Measurements from ENCODE around the gene NEK7. TPM values are rescaled to one million over a fixed set of nuclear protein-coding genes. Genes with fewer than 3 reads are reported as not detected.

Gene NEK7
- total and polyA plus RNA-seq, 2 of the 4 experiments (the other 2 are of a cell fraction) = 89.0 to 467 TPM

GRCh38 chr1:198107091-198107501 lies 49.7 kb upstream of the NEK7 start:
- no peak overlapping the region for H2BK15ac ChIP-seq (ENCODE audit: low read depth, low read length)
- ChIA-PET CTCF (no interaction called here), POLR2A (ENCODE audit: unreplicated experiment) (no interaction called here)
- no peak for ATAC-seq (ENCODE audit: low read depth)
- peaks cover 6% of the 10 kb centered on the region for H3K4me1 ChIP-seq (ENCODE audit: control insufficient read depth, insufficient read depth, low read length)
- H3K36me3 ChIP-seq (ENCODE audit: control insufficient read depth, insufficient read depth, low read length) = no peaks in the 10 kb centered on the region
- H3K27me3 ChIP-seq (ENCODE audit: control insufficient read depth, insufficient read depth, low read length) = no peaks in the 10 kb centered on the region
- TF ChIP-seq CEBPB (IDR thresholded peaks at IDR 0.05; ENCODE audit: low read depth, low read length) (peak; percentile 17; the same call in 1 of the 2 replicates), CTCF (conservative IDR thresholded peaks at IDR 0.05; ENCODE audit: low read depth, low read length) (no peak), BHLHE40 (IDR thresholded peaks at IDR 0.05; ENCODE audit: low read depth, low read length) (no peak), RCOR1 (IDR thresholded peaks at IDR 0.05; ENCODE audit: insufficient replicate concordance, low read length) (no peak)
- no peak overlapping the region for H2BK120ac ChIP-seq (ENCODE audit: low read depth, low read length)
- no peaks in the 10 kb centered on the region for H3K9me1 ChIP-seq (ENCODE audit: insufficient read depth, low read length)
- H3K14ac ChIP-seq (replicated peaks; ENCODE audit: low read depth, low read length) = no peak overlapping the region
- no peak overlapping the region for H4K8ac ChIP-seq (ENCODE audit: low read depth in 2 of 2, low read length in 2 of 2)
- in situ Hi-C loops (cut with MboI; ENCODE audit: low sequenced_read_pairs) = loop anchor here (10.0 kb wide), 2 partner anchors 358 to 578 kb away; no protein-coding TSS in a partner anchor
- dilution Hi-C loops (cut with HindIII; ENCODE audit: low sequenced_read_pairs, unreplicated experiment) = no loop called here
- no peak overlapping the region for H3K4me2 ChIP-seq (ENCODE audit: low read depth, low read length)
- no peak overlapping the region for H4K5ac ChIP-seq (ENCODE audit: low read depth, low read length)
- no peak overlapping the region for H3K18ac ChIP-seq (ENCODE audit: low read depth, low read length)
- no peak overlapping the region for H3K56ac ChIP-seq (ENCODE audit: extremely low read depth, insufficient read depth, low read length)
- no peaks in the 10 kb centered on the region for H3K79me1 ChIP-seq (ENCODE audit: low read depth in 1 of 2, low read length in 2 of 2)
- BruUV-seq (replicated peaks) = no TSS peak
- no peak overlapping the region for H2BK20ac ChIP-seq (ENCODE audit: low read depth, low read length)
- H4K20me1 ChIP-seq (ENCODE audit: insufficient read depth, low read length) = no peaks in the 10 kb centered on the region
- DNase-seq = peak; percentile 41
- no peak overlapping the region for H3K9ac ChIP-seq (ENCODE audit: low read depth, low read length)
- no peaks in the 10 kb centered on the region for H3K9me3 ChIP-seq (ENCODE audit: control insufficient read depth, insufficient read depth, low read length)
- intact Hi-C loops (cut with micrococcal nuclease) = no loop called here
- WGBS, 2 experiments (ENCODE audit: extremely low coverage in 2 of 2, insufficient read length in 1 of 2) = no CpG with 5 or more reads among the region's 2 CpGs
- no peak overlapping the region for H3K4me3 ChIP-seq (ENCODE audit: insufficient read depth, low read depth, low read length)
- no peak overlapping the region for H2BK5ac ChIP-seq (ENCODE audit: low read depth, low read length, poor library complexity, severe bottlenecking)
- no peak overlapping the region for H2AK5ac ChIP-seq (ENCODE audit: low read depth, low read length)
- no peak overlapping the region for H2AK9ac ChIP-seq (replicated peaks; ENCODE audit: low read depth, low read length, poor library complexity)
- H3K4ac ChIP-seq (ENCODE audit: low read depth, low read length) = no peak overlapping the region; the same call in 1 of the 2 replicates
- H2AFZ ChIP-seq (replicated peaks; ENCODE audit: low read length, poor library complexity) = no peak overlapping the region
- no peak overlapping the region for H4K91ac ChIP-seq (ENCODE audit: insufficient read depth, low read depth, low read length)
- H3K27ac ChIP-seq (ENCODE audit: insufficient read depth, low read length) = no peak overlapping the region
- no peak overlapping the region for H3K23ac ChIP-seq (ENCODE audit: low read depth, low read length)
